Heart left ventricle (tissue), 16 donors: ENCODE results near the gene L3MBTL3. TPM values are rescaled to one million over a fixed set of nuclear protein-coding genes. Genes with fewer than 3 reads are reported as not detected.

Experiments
- ATAC-seq, 4 donors: fragments of 200-7000 bp; cut with Tn5 transposase; one replicate each; pipeline ENCODE4 v1.9.1; 2020 to 2022; ENCODE audit warnings: moderate library complexity in 4 of 4, mild to moderate bottlenecking in 3 of 4, moderate number of reproducible peaks in 1 of 4
- DNase-seq, 5 donors: peaks; one replicate each; pipeline ENCODE4 v3.0.0-alpha.2; 2020
- H3K27ac ChIP-seq, 12 donors: fragments of 200-600 bp; sonication (generic) in 4 of 12; one replicate each; pipeline versions ENCODE4 v1.5.0 to v1.8.0; 2016 to 2022; ENCODE audit warnings: mild to moderate bottlenecking in 2 of 12
- H3K27me3 ChIP-seq, 9 donors: fragments of 200-600 bp; sonication (generic) in 2 of 9; one replicate each; pipeline versions ENCODE4 v1.5.1 to v1.8.0; 2016 to 2022; ENCODE audit warnings: mild to moderate bottlenecking in 3 of 9
- H3K36me3 ChIP-seq, 9 donors: fragments of 200-600 bp; sonication (generic) in 2 of 9; one replicate each; pipeline versions ENCODE4 v1.5.0 to v1.8.0; 2018 to 2022; ENCODE audit warnings: mild to moderate bottlenecking in 2 of 9
- H3K4me1 ChIP-seq, 12 donors: fragments of 200-600 bp; sonication (generic) in 4 of 12; one replicate each; pipeline versions ENCODE4 v1.5.0 to v1.8.0; 2016 to 2022; ENCODE audit warnings: mild to moderate bottlenecking in 3 of 12
- H3K4me3 ChIP-seq, 12 donors: fragments of 200-600 bp; sonication (generic) in 4 of 12; one replicate each; pipeline versions ENCODE4 v1.5.0 to v1.8.0; 2017 to 2022; ENCODE audit warnings: mild to moderate bottlenecking in 9 of 12, moderate library complexity in 4 of 12
- H3K9me3 ChIP-seq, 12 donors: fragments of 200-600 bp; sonication (generic) in 4 of 12; one replicate each; pipeline versions ENCODE4 v1.5.0 to v1.8.0; 2016 to 2022; ENCODE audit warnings: mild to moderate bottlenecking in 1 of 12
- POLR2A ChIP-seq, 2 donors: fragments of 450-650 bp; IDR thresholded peaks; one replicate each; pipeline ENCODE4 v1.6.1; 2017; ENCODE audit warnings: antibody characterized with exemption in 2 of 2, mild to moderate bottlenecking in 2 of 2, moderate library complexity in 2 of 2
- WGBS, 4 donors: extraction: QIAGEN DNeasy Blood & Tissue Kit in 2 of 4; methylation state at CpG; one replicate each; pipeline versions ENCODE4 v1.1.5 to v1.1.7; 2013 to 2018; 5-methylcytosine and 5-hydroxymethylcytosine counted together
- intact Hi-C, 10 donors: fragments of 100-400 bp; cut with DNase I; formaldehyde crosslinking; loops; one replicate each; pipeline versions ENCODE4 v1.11.1 to v1.14.2; 2022
- polyA plus RNA-seq, 2 donors: library from polyadenylated mRNA; stranded (reverse); fragments of 200-250 nt; gene quantifications; one replicate each; pipeline ENCODE4 v1.2.3, GENCODE V29; 2013
- total RNA-seq, 9 donors: library from RNA; depleted of rRNA in 2 of 9; stranded (reverse); fragments of >200 nt in 2 of 9; fragmentation: NEBNext Ultra II Directional in 3 of 9; extraction: Animal tissue kit (Norgen Biotek cat#: 25700) in 3 of 9; gene quantifications; one replicate each; pipeline versions ENCODE4 v1.1.0 to v1.2.4, GENCODE V29; 2016 to 2023
- TF ChIP-seq, protein P1 (sequence below), 12 donors: fragments of 200-600 bp; sonication (generic) in 4 of 12; IDR thresholded peaks; one replicate each; pipeline versions ENCODE4 v1.5.0 to v1.8.0; 2018 to 2022; ENCODE audit warnings: antibody characterized with exemption in 12 of 12, mild to moderate bottlenecking in 5 of 12
- donor health status: ischemic (EF 13 %, LVEDD 7.1; RV severe dilation, severe dysfunction).
- donor health status: healthy with polysubstance abuse.
- donor health status: DM: no; HTN: yes; CAD: no.
- donor health status: DM: no; HTN: no; CAD: no.
- donor health status: ischemic (EF 25% LVEDD 6.9; RV normal size, moderate dysfunction).
- donor health status: ischemic (EF 25% LVEDD 5.7; RV mildly dilated, moderate dysfunction).
- donor health status: healthy.
- donor health status: DM: yes; HTN: yes; CAD: no.
- donor health status: ischemic (EF 35%, LVEDD 5.7; RV mildly dilated, moderate dysfunction).
- donor health status: nonischemic (EF 11% LVEDD 7.7; RV severe dilation, severe dysfunction).
- donor health status: DM: yes; HTN: yes; CAD: no.
- donor health status: PGD.
- donor health status: ischemic (EF 29% LVEDD 5.4; RV normal size, mild dysfunction).
- donor health status: nonischemic (EF 23%, LVEDD 6.1; RV moderate dilation, normal function).

The L3MBTL3 gene
- total and polyA plus RNA-seq, 11 donors = 0.53 to 4.9 (median 2.0) TPM

DNA sequence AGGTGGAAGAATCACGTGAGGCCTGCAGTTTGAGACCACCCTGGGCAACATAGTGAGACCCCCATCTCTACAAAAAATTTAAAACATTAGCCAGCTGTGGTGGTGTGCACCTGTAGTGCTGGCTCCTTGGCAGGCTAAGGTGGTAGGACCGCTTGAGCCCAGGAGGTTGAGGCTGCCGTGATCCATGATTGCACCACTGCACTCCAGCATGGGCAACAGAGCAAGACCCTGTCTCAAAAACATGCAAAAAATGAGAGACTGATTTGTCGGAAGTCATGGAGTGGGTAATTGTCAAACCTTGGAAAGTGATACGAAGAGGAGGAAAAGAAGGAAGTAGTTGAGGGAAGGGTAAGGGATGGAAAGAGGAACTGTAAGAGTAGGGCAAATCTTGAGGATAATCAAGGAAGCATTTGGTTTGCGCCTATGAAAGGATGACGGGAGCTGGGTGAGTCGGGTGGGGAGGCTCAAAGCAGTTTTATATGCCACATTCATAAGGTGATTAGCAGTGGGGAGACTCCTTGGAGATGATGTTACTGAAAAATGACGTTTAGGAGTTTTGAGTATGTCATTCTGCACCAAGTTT lies 14.5 kb downstream of the L3MBTL3 start:
- ATAC-seq (no peak), DNase-seq (no peak)
- TF ChIP-seq, protein P1, sequence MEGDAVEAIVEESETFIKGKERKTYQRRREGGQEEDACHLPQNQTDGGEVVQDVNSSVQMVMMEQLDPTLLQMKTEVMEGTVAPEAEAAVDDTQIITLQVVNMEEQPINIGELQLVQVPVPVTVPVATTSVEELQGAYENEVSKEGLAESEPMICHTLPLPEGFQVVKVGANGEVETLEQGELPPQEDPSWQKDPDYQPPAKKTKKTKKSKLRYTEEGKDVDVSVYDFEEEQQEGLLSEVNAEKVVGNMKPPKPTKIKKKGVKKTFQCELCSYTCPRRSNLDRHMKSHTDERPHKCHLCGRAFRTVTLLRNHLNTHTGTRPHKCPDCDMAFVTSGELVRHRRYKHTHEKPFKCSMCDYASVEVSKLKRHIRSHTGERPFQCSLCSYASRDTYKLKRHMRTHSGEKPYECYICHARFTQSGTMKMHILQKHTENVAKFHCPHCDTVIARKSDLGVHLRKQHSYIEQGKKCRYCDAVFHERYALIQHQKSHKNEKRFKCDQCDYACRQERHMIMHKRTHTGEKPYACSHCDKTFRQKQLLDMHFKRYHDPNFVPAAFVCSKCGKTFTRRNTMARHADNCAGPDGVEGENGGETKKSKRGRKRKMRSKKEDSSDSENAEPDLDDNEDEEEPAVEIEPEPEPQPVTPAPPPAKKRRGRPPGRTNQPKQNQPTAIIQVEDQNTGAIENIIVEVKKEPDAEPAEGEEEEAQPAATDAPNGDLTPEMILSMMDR (IDR thresholded peaks at IDR 0.05) = no peak
- no peak for TF ChIP-seq POLR2A (IDR thresholded peaks at IDR 0.05)
- Histone ChIP-seq H3K27me3 (no peaks in the 10 kb centered on the region), H3K9me3 (no peaks in the 10 kb centered on the region), H3K4me3 (no peak overlapping the region), H3K36me3 (no peaks in the 10 kb centered on the region), H3K27ac (no peak overlapping the region), H3K4me1 (peaks cover 0 to 17% (median 0%) of the 10 kb centered on the region in 12 donors)
- 89 to 97% (median 93%) methylated on average over 9 of the region's 9 CpGs for WGBS, 4 donors
- intact Hi-C loops = no loop called here

DNA sequence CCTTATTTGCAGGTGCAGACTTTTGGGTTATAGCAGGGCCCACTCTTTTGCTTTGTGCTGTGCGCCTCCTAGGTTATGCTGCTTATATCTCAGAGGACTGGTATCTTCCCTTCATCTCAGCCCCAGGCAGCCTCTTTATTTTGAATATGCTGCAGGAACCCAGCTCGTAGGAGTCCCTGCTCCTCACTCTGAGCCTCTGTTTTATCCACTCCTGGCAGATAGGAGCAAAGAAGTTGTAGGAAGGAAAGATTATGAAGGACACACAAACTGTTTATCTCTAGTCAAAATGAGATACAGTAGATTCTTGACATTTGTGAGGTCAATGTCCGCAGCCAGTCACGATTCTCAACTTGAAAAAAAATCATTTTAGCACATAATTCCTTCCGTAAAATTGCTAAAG lies 15.6 kb downstream of the L3MBTL3 start:
- ATAC-seq (no peak), DNase-seq (no peak)
- no peaks in the 10 kb centered on the region for H3K36me3 ChIP-seq
- no peak for TF ChIP-seq POLR2A (IDR thresholded peaks at IDR 0.05)
- TF ChIP-seq, protein P1 (IDR thresholded peaks at IDR 0.05) = no peak
- H3K27ac ChIP-seq = no peak overlapping the region
- 87 to 95% (median 92%) methylated on average over 5 of the region's 5 CpGs for WGBS, 4 donors
- H3K4me1 ChIP-seq = peaks cover 0 to 8% (median 0%) of the 10 kb centered on the region in 12 donors
- H3K4me3 ChIP-seq = no peak overlapping the region
- H3K9me3 ChIP-seq = no peaks in the 10 kb centered on the region
- intact Hi-C loops = no loop called here
- no peaks in the 10 kb centered on the region for H3K27me3 ChIP-seq

DNA sequence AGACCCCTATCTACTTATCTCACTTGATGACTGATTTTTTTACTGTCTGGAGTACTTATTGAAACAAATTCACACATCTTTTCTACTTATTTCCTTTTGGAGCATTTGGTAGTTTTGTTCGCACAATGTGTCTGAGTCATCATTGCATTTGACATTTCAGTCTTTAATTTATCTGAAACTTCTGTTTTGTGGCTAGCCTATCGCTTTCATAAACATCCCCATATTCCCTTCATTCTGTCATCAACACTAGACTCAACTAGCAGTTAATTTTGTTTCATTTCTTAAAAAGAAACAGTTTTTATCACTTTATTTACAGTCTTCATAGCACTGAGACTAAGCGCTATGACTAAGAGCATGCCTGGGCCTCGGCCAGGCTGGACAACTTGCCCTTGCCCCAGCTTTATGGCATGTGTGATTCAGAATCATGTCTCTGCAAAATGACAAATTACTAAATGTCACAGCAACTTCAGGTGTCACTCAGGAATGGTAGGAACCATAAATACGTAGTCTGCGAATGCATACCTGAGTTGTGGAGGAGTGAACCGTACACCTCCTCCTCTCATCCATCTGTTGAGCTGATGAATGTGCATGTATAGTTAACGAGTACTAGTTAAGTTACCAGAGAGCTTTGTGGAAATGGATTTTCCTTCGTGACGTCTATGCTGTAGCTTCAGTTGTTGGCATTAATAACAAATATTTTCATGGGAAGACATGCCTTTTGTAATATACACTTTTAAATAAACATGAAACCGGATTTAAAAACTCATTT lies 16.2 kb downstream of the L3MBTL3 start:
- H3K9me3 ChIP-seq = no peaks in the 10 kb centered on the region
- intact Hi-C loops = no loop called here
- TF ChIP-seq, protein P1 (IDR thresholded peaks at IDR 0.05) = no peak
- no peak for TF ChIP-seq POLR2A (IDR thresholded peaks at IDR 0.05)
- no peaks in the 10 kb centered on the region for H3K27me3 ChIP-seq
- 82 to 84% (median 84%) methylated on average over 11 of the region's 11 CpGs for WGBS, 4 donors
- H3K4me1 ChIP-seq = peaks cover 0 to 8% (median 0%) of the 10 kb centered on the region in 12 donors
- no peak overlapping the region for H3K4me3 ChIP-seq
- H3K36me3 ChIP-seq = no peaks in the 10 kb centered on the region
- no peak overlapping the region for H3K27ac ChIP-seq
- DNase-seq (no peak), ATAC-seq (no peak)

DNA sequence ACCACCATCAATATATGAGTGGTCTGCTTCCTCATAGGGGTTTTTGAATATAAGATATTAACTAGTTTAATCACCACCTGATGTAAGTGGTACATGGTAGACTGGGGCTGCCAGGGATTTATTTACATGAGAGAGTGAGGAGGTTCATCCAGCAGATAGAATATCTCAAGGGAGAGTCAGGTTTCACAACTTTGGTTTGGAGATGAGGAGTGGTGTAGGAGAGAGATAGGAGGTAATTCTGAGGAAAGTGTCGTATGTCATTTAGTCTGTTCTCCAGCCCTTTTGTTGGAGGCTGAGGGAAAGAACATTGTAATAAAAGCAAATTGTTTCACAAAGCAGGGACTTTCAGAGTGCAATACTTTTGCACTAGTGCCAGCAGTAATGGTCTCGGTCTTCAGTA lies 16.8 kb downstream of the L3MBTL3 start:
- WGBS, 4 donors = 48 to 76% (median 67%) methylated on average over 2 of the region's 2 CpGs
- Histone ChIP-seq H3K9me3 (no peaks in the 10 kb centered on the region), H3K4me3 (no peak overlapping the region), H3K27me3 (no peaks in the 10 kb centered on the region), H3K27ac (no peak overlapping the region), H3K4me1 (peaks cover 0 to 8% (median 0%) of the 10 kb centered on the region in 12 donors), H3K36me3 (no peaks in the 10 kb centered on the region)
- ATAC-seq (no peak), DNase-seq (no peak)
- no peak for TF ChIP-seq POLR2A (IDR thresholded peaks at IDR 0.05)
- TF ChIP-seq, protein P1 (IDR thresholded peaks at IDR 0.05) = no peak
- intact Hi-C loops = no loop called here
